Keratinocyte (primary cell): ENCODE measurements around the gene RIC1. TPM values are rescaled to one million over a fixed set of nuclear protein-coding genes. Genes with fewer than 3 reads are reported as not detected.

ENCODE experiments used
- DNase-seq: peaks from one replicate; pipeline ENCODE4 v3.0.0-alpha.2; 2011; ENCODE audit warnings: low read depth, missing footprints, low spot score
- FAIRE-seq: peaks from 2 replicates; lab custom pipeline; 2011; peaks lifted over from hg19 to GRCh38; lab: Jason Lieb, UNC
- H2AFZ ChIP-seq: 2 replicates; pipeline ENCODE4 v1.6.0; 2012; ENCODE audit warnings: low read length, control low read depth, inconsistent platforms; ENCODE audit not compliant: control insufficient read depth
- H3K27ac ChIP-seq: 2 replicates; pipeline ENCODE4 v1.5.1; 2011; ENCODE audit warnings: low read length; ENCODE audit not compliant: control insufficient read depth, insufficient read depth
- H3K27me3 ChIP-seq: 3 replicates; pipeline ENCODE4 v1.6.0; 2011; ENCODE audit warnings: low read length; ENCODE audit not compliant: control insufficient read depth, insufficient read depth; ENCODE audit errors: extremely low read depth
- H3K36me3 ChIP-seq, 2 experiments: 2 replicates in 1 of 2; 3 replicates in 1 of 2; pipeline ENCODE4 v1.5.1; 2011; ENCODE audit warnings: low read length in 2 of 2, mild to moderate bottlenecking in 1 of 2; ENCODE audit not compliant: control insufficient read depth in 2 of 2, insufficient read depth in 2 of 2; ENCODE audit errors: extremely low read depth in 1 of 2
- H3K4me1 ChIP-seq: 3 replicates; pipeline ENCODE4 v1.5.1; 2011; ENCODE audit warnings: low read length; ENCODE audit not compliant: control insufficient read depth, insufficient read depth; ENCODE audit errors: extremely low read depth
- H3K4me2 ChIP-seq: 3 replicates; pipeline ENCODE4 v1.6.0; 2011; ENCODE audit warnings: low read depth, low read length; ENCODE audit not compliant: control insufficient read depth, insufficient read depth; ENCODE audit errors: extremely low read depth
- H3K4me3 ChIP-seq, 3 experiments: fragments of 200-600 bp in 1 of 3; sonication (generic) in 1 of 3; 2 replicates in 2 of 3; 3 replicates in 1 of 3; pipeline ENCODE4 v1.5.1; 2011 to 2016; ENCODE audit warnings: low read length in 3 of 3, mild to moderate bottlenecking in 3 of 3, control low read depth in 2 of 3, inconsistent platforms in 1 of 3, low read depth in 1 of 3, mixed read lengths in 1 of 3, mixed run types in 1 of 3, moderate library complexity in 1 of 3; ENCODE audit not compliant: control insufficient read depth in 2 of 3, insufficient read depth in 2 of 3; ENCODE audit errors: extremely low read depth in 1 of 3
- H3K79me2 ChIP-seq: 2 replicates; pipeline ENCODE4 v1.6.0; 2012; ENCODE audit warnings: low read length; ENCODE audit not compliant: control insufficient read depth, insufficient read depth
- H3K9ac ChIP-seq: 3 replicates; pipeline ENCODE4 v1.6.0; 2011; ENCODE audit warnings: low read length; ENCODE audit not compliant: control insufficient read depth, insufficient read depth; ENCODE audit errors: extremely low read depth
- H3K9me1 ChIP-seq: 3 replicates; pipeline ENCODE4 v1.6.0; 2011; ENCODE audit warnings: low read length; ENCODE audit not compliant: control insufficient read depth, insufficient read depth; ENCODE audit errors: extremely low read depth
- H3K9me3 ChIP-seq: 2 replicates; pipeline ENCODE4 v1.5.1; 2012; ENCODE audit warnings: low read depth, low read length; ENCODE audit not compliant: control insufficient read depth
- H4K20me1 ChIP-seq: 3 replicates; pipeline ENCODE4 v1.6.0; 2011; ENCODE audit warnings: low read length; ENCODE audit not compliant: control insufficient read depth, insufficient read depth; ENCODE audit errors: extremely low read depth
- EZH2 ChIP-seq: IDR thresholded peaks from one replicate; pipeline ENCODE4 v1.6.1; 2012; ENCODE audit warnings: inconsistent platforms, mild to moderate bottlenecking, low read length, moderate library complexity
- dilution Hi-C: fragments of 300-500 bp; cut with MboI; formaldehyde crosslinking; loops from one replicate; pipeline ENCODE4 v1.7.0; 2020; ENCODE audit warnings: low sequenced_read_pairs; ENCODE audit not compliant: extremely low pct_ligation_motif_present
- polyA plus RNA-seq, 5 experiments: library from polyadenylated mRNA; depleted of rRNA in 3 of 5; stranded (reverse) in 3 of 5; stranded (forward) in 1 of 5; unstranded in 1 of 5; fragments of >200 nt; gene quantifications; 1 replicate in 1 of 5; 2 replicates in 3 of 5; 3 replicates in 1 of 5; pipeline versions ENCODE4 v1.2.1 to v1.2.3, GENCODE V29; 2011 to 2012; ENCODE audit warnings: missing spikeins in 2 of 5, low read depth in 1 of 5, low replicate concordance in 1 of 5
- TF ChIP-seq, protein P1 (sequence below), 3 experiments: IDR thresholded peaks in 1 of 3; conservative IDR thresholded peaks in 1 of 3; optimal IDR thresholded peaks in 1 of 3; 2 replicates in 2 of 3; 3 replicates in 1 of 3; pipeline versions ENCODE3 to v1.5.1; 2011; ENCODE audit warnings: low read length in 3 of 3, mild to moderate bottlenecking in 3 of 3, moderate library complexity in 2 of 3, control low read depth in 1 of 3, inconsistent platforms in 1 of 3; ENCODE audit not compliant: insufficient read depth in 2 of 3; ENCODE audit errors: extremely low read depth in 1 of 3

Gene RIC1
- polyA plus RNA-seq, 1 donor (not counting 4 experiments of a cell fraction or from before 2014, with no cell fraction given): 20.5 TPM

DNA sequence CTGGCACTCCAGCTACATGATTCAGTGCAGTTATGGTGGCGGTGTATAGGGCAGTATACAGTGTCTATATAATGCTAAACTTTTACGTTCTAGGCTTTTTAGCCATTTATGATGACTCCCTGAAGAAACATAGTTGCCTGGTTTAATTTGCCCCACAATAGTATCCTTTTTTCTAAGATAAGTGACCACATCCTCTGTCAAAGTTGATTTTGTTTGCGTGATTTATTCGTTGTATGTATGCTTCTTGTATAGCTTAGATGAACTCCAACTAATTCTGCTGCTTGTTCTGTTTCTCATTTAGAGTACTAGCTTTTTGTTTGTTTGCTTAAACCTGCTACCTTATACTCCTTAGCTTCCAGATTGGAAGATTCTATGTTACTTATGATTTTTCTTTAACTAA, 120.4 kb downstream of the RIC1 start:
- Histone ChIP-seq H2AFZ (no peak overlapping the region), H4K20me1 (no peaks in the 10 kb centered on the region), H3K4me3 (no peak overlapping the region), H3K27me3 (no peaks in the 10 kb centered on the region), H3K27ac (no peak overlapping the region), H3K4me1 (no peaks in the 10 kb centered on the region), H3K79me2 (no peaks in the 10 kb centered on the region), H3K36me3 (peaks cover 3 to 5% of the 10 kb centered on the region in 2 experiments), H3K9me1 (no peaks in the 10 kb centered on the region), H3K9me3 (no peaks in the 10 kb centered on the region), H3K4me2 (no peak overlapping the region), H3K9ac (no peak overlapping the region)
- DNase-seq (no peak), FAIRE-seq (no peak)
- dilution Hi-C loops: no loop called here
- TF ChIP-seq, protein P1, sequence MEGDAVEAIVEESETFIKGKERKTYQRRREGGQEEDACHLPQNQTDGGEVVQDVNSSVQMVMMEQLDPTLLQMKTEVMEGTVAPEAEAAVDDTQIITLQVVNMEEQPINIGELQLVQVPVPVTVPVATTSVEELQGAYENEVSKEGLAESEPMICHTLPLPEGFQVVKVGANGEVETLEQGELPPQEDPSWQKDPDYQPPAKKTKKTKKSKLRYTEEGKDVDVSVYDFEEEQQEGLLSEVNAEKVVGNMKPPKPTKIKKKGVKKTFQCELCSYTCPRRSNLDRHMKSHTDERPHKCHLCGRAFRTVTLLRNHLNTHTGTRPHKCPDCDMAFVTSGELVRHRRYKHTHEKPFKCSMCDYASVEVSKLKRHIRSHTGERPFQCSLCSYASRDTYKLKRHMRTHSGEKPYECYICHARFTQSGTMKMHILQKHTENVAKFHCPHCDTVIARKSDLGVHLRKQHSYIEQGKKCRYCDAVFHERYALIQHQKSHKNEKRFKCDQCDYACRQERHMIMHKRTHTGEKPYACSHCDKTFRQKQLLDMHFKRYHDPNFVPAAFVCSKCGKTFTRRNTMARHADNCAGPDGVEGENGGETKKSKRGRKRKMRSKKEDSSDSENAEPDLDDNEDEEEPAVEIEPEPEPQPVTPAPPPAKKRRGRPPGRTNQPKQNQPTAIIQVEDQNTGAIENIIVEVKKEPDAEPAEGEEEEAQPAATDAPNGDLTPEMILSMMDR (optimal IDR thresholded peaks at IDR 0.05 in 1 of 3, IDR thresholded peaks at IDR 0.05 in 1 of 3, conservative IDR thresholded peaks at IDR 0.05 in 1 of 3; ENCODE audit: extremely low read depth in 1 of 3, insufficient read depth in 2 of 3, low read length in 3 of 3): no peak
- TF ChIP-seq EZH2: no peak

DNA sequence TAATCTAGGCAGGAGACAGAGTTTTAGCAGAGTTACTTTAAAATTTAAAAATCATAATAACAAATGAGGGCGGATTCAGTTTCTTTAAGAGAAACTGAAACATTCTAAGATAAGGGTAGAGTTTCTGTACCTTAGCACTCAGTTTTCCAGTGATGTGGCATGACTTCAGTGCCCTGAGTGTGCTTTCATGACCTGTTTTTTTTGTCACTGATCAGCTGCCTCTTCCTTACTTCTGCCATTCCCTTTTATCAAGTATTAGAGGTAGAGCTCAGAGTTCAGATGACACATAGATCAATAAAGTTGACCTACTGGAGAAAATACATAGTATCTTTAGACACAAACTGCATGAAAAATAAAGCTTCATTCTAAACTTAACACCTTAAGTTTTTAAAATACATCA, 121.7 kb downstream of the RIC1 start:
- dilution Hi-C loops: no loop called here

More for the DNA sequence above, 121.7 kb downstream of the RIC1 start:
- FAIRE-seq: no peak
- no peak for TF ChIP-seq EZH2
- TF ChIP-seq, protein P1 (optimal IDR thresholded peaks at IDR 0.05 in 1 of 3, IDR thresholded peaks at IDR 0.05 in 1 of 3, conservative IDR thresholded peaks at IDR 0.05 in 1 of 3; ENCODE audit: extremely low read depth in 1 of 3, insufficient read depth in 2 of 3, low read length in 3 of 3): no peak
- no peaks in the 10 kb centered on the region for H4K20me1 ChIP-seq
- H3K4me3 ChIP-seq: no peak overlapping the region
- no peaks in the 10 kb centered on the region for H3K79me2 ChIP-seq
- H3K27me3 ChIP-seq: no peaks in the 10 kb centered on the region
- H3K4me2 ChIP-seq: no peak overlapping the region
- no peaks in the 10 kb centered on the region for H3K4me1 ChIP-seq
- no peak overlapping the region for H3K27ac ChIP-seq
- H3K36me3 ChIP-seq: peaks cover 3 to 5% of the 10 kb centered on the region in 2 experiments
- no peak overlapping the region for H3K9ac ChIP-seq
- H2AFZ ChIP-seq: no peak overlapping the region
- H3K9me3 ChIP-seq: no peaks in the 10 kb centered on the region
- no peaks in the 10 kb centered on the region for H3K9me1 ChIP-seq
- no peak for DNase-seq
